ENCODE measurements around the gene KIAA0513.
"Not testable (repeated sequence)": the region's sequence is repeated elsewhere in the genome, so short reads cannot be mapped to it uniquely, and the experiment has no call there.

KIAA0513 gene

GRCh38 chr16:85048921-85049562 lies 21.4 kb downstream of the KIAA0513 start:
- H3K4me3 ChIP-seq (ENCODE audit: low read depth, low read length) = no peak overlapping the region
- no peak for TF ChIP-seq CTCF (IDR thresholded peaks at IDR 0.05; ENCODE audit: borderline replicate concordance, insufficient read depth, low read depth, low read length)

GRCh38 chr16:85049706-85050305 lies 22.2 kb downstream of the KIAA0513 start:
- H3K4me3 ChIP-seq (ENCODE audit: low read depth, low read length) = no peak overlapping the region
- no peak for TF ChIP-seq CTCF (IDR thresholded peaks at IDR 0.05; ENCODE audit: borderline replicate concordance, insufficient read depth, low read depth, low read length)

- TF ChIP-seq CTCF (IDR thresholded peaks at IDR 0.05; ENCODE audit: borderline replicate concordance, insufficient read depth, low read depth, low read length) = no peak
- H3K4me3 ChIP-seq (ENCODE audit: low read depth, low read length) = no peak overlapping the region
These were observed 23.5 kb downstream of the KIAA0513 start for GRCh38 chr16:85051067-85051581.

GRCh38 chr16:85051683-85052082 lies 24.1 kb downstream of the KIAA0513 start:
- TF ChIP-seq CTCF (IDR thresholded peaks at IDR 0.05; ENCODE audit: borderline replicate concordance, insufficient read depth, low read depth, low read length) = no peak
- H3K4me3 ChIP-seq (ENCODE audit: low read depth, low read length) = no peak overlapping the region

GRCh38 chr16:85052536-85052935 lies 24.9 kb downstream of the KIAA0513 start:
- TF ChIP-seq CTCF (IDR thresholded peaks at IDR 0.05; ENCODE audit: borderline replicate concordance, insufficient read depth, low read depth, low read length) = no peak
- H3K4me3 ChIP-seq (ENCODE audit: low read depth, low read length) = no peak overlapping the region

- H3K4me3 ChIP-seq (ENCODE audit: low read depth, low read length) = not testable (repeated sequence)
These were observed 26.7 kb downstream of the KIAA0513 start for GRCh38 chr16:85054321-85054720.

GRCh38 chr16:85054948-85055492 lies 27.4 kb downstream of the KIAA0513 start:
- no peak for TF ChIP-seq CTCF (IDR thresholded peaks at IDR 0.05; ENCODE audit: borderline replicate concordance, insufficient read depth, low read depth, low read length)
- no peak overlapping the region for H3K4me3 ChIP-seq (ENCODE audit: low read depth, low read length)
